HL-60 (cell line): Measurements from ENCODE around the gene ANGPT4.

Experiments used
- DNase-seq, 2 experiments: peaks; one replicate each; pipeline ENCODE4 v3.0.0-alpha.2; 2010 to 2020; ENCODE audit warnings: low read depth in 1 of 2, low spot score in 1 of 2
- H3K27ac ChIP-seq: fragments of 250-450 bp; sonication (Bioruptor Pico); replicated peaks from 2 replicates; pipeline ENCODE4 v1.5.1; 2020; ENCODE audit warnings: mild to moderate bottlenecking, moderate library complexity
- H3K27me3 ChIP-seq: fragments of 250-450 bp; sonication (Bioruptor Pico); 2 replicates; pipeline ENCODE4 v1.5.1; 2021; ENCODE audit warnings: mild to moderate bottlenecking, moderate library complexity; ENCODE audit not compliant: insufficient read depth, poor library complexity, severe bottlenecking
- H3K4me3 ChIP-seq: replicated peaks from 2 replicates; pipeline ENCODE4 v1.5.1; 2011; ENCODE audit warnings: mild to moderate bottlenecking, control low read depth, low read length; ENCODE audit not compliant: insufficient read depth
- GABPA ChIP-seq: IDR thresholded peaks from 2 replicates; pipeline ENCODE4 v1.6.1; 2012; ENCODE audit warnings: low read depth
- POLR2AphosphoS5 ChIP-seq: IDR thresholded peaks from 2 replicates; pipeline ENCODE4 v1.6.1; 2012; ENCODE audit warnings: low read depth
- SPI1 ChIP-seq: IDR thresholded peaks from 2 replicates; pipeline ENCODE4 v1.6.1; 2012; ENCODE audit warnings: low read depth, mild to moderate bottlenecking, borderline replicate concordance
- TF ChIP-seq, protein P1 (sequence below): IDR thresholded peaks from 2 replicates; pipeline ENCODE4 v1.6.1; 2012; ENCODE audit warnings: low read depth; ENCODE audit not compliant: insufficient replicate concordance
- TF ChIP-seq, protein P2 (sequence below): IDR thresholded peaks from one replicate; pipeline ENCODE4 v1.5.1; 2011; ENCODE audit warnings: low read length, control low read depth, inconsistent platforms; ENCODE audit not compliant: insufficient read depth

Gene ANGPT4

DNA sequence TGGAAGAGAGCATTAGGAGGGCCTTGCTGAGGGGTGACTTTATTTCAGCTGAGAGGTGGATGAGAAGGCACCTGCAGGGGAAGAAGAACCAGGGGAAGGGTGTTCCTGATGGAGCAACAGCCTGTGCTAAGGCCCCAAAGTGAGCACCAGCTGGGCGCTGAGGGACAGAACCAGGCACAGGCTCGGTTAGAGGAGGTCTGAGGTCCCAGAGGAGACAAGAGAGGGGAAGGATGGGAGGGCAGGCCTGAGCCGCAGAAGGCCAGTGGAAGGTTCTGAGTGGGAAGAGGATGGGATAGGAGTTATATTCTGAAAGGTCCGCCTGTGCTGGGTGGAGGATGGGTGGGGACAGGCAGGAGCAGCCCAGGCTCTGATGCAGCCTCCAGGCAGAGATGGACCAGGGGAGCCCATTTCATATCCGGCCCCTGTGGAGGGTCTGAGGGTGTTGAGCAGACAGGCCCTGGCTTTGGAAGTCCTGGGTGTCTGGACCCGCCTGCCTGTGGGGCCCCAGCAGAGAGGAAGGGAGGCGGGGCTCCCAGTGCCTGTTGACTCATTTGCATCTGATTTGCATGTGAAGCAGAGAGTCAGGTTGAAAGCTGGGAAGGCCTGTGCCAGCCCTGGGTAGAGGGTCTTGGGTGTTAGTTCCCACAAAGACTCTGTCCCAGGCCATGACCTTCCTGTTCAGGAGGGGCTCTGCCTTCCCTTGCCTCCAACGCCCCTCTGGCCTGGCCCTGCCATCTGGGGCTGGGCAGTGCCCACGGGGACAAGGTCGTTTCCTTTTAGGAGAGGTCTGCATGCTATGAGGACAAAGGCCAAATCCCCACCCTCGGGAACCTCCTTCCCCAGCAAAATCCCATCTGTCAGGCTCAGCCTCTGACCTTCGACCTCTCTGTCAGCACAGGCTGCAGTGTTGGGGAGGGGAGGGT, 93.2 kb downstream of the ANGPT4 start:
- Histone ChIP-seq H3K27me3 (no peaks in the 10 kb centered on the region), H3K27ac (no peak overlapping the region), H3K4me3 (no peak overlapping the region)
- DNase-seq = no peak
- TF ChIP-seq, protein P1, sequence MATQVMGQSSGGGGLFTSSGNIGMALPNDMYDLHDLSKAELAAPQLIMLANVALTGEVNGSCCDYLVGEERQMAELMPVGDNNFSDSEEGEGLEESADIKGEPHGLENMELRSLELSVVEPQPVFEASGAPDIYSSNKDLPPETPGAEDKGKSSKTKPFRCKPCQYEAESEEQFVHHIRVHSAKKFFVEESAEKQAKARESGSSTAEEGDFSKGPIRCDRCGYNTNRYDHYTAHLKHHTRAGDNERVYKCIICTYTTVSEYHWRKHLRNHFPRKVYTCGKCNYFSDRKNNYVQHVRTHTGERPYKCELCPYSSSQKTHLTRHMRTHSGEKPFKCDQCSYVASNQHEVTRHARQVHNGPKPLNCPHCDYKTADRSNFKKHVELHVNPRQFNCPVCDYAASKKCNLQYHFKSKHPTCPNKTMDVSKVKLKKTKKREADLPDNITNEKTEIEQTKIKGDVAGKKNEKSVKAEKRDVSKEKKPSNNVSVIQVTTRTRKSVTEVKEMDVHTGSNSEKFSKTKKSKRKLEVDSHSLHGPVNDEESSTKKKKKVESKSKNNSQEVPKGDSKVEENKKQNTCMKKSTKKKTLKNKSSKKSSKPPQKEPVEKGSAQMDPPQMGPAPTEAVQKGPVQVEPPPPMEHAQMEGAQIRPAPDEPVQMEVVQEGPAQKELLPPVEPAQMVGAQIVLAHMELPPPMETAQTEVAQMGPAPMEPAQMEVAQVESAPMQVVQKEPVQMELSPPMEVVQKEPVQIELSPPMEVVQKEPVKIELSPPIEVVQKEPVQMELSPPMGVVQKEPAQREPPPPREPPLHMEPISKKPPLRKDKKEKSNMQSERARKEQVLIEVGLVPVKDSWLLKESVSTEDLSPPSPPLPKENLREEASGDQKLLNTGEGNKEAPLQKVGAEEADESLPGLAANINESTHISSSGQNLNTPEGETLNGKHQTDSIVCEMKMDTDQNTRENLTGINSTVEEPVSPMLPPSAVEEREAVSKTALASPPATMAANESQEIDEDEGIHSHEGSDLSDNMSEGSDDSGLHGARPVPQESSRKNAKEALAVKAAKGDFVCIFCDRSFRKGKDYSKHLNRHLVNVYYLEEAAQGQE = no peak
- TF ChIP-seq POLR2AphosphoS5 = no peak
- TF ChIP-seq GABPA = no peak
- TF ChIP-seq SPI1 = no peak
- TF ChIP-seq, protein P2, sequence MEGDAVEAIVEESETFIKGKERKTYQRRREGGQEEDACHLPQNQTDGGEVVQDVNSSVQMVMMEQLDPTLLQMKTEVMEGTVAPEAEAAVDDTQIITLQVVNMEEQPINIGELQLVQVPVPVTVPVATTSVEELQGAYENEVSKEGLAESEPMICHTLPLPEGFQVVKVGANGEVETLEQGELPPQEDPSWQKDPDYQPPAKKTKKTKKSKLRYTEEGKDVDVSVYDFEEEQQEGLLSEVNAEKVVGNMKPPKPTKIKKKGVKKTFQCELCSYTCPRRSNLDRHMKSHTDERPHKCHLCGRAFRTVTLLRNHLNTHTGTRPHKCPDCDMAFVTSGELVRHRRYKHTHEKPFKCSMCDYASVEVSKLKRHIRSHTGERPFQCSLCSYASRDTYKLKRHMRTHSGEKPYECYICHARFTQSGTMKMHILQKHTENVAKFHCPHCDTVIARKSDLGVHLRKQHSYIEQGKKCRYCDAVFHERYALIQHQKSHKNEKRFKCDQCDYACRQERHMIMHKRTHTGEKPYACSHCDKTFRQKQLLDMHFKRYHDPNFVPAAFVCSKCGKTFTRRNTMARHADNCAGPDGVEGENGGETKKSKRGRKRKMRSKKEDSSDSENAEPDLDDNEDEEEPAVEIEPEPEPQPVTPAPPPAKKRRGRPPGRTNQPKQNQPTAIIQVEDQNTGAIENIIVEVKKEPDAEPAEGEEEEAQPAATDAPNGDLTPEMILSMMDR = no peak

DNA sequence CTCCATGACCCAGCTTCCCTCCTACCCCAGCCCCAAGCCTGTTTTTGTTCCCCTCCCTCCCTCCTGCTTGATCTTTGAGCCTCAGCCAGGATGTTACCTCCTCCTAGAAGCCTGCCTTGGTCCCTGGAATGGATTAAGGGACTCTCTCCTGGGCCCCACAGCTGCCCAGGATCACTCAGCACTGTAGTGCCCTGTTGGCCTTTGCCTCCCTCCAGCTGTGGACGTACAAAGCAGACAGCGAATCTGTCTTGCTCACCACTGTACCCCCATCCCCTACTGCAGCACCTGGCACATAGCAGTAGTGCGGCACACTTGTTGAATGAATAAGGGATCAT, 94.4 kb downstream of the ANGPT4 start:
- Histone ChIP-seq H3K4me3 (no peak overlapping the region), H3K27me3 (no peaks in the 10 kb centered on the region)

DNA sequence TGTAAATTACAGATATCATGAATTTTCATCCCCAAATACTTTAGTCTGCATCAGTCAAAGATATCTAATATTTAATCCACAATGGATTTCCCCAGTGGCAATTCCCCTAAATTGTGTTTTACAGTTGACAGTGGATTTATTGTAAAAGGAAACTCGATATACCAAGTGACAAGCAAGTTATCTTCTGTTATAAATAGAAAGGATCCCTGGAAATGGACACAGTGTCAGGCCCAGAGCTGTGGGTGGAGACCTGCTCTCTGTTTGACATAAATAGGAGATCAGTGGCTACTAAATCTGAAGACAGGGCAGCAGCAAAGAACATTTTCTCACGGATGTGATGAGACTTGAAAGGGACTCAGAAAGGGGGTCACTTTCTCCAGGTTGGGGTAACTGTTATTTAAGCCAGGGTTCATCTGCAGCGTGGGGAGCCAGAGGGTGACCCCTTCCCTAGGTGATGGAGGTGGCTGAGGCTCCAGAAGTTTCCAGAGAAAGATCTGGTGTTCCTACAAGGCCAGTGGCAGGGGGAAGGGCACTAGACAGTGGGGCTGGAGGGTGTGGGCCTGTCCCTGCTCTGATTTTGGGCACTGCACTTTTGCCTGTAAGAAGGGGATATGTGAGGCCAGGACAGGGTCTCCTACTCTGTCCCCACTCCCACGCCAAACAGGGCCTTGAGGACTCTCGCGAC, 94.9 kb downstream of the ANGPT4 start:
- TF ChIP-seq GABPA (no peak), SPI1 (no peak), POLR2AphosphoS5 (no peak)
- TF ChIP-seq, protein P2 = no peak
- TF ChIP-seq, protein P1 = no peak
- Histone ChIP-seq H3K27ac (no peak overlapping the region), H3K4me3 (no peak overlapping the region), H3K27me3 (no peaks in the 10 kb centered on the region)
- DNase-seq = no peak

More for the DNA sequence above, 94.4 kb downstream of the ANGPT4 start:
- no peak overlapping the region for H3K27ac ChIP-seq
- no peak for DNase-seq
- TF ChIP-seq POLR2AphosphoS5 (no peak), GABPA (no peak), SPI1 (no peak)
- TF ChIP-seq, protein P1 = no peak
- TF ChIP-seq, protein P2 = no peak
